ENCODE data around the gene KIF1A.

Gene KIF1A

DNA sequence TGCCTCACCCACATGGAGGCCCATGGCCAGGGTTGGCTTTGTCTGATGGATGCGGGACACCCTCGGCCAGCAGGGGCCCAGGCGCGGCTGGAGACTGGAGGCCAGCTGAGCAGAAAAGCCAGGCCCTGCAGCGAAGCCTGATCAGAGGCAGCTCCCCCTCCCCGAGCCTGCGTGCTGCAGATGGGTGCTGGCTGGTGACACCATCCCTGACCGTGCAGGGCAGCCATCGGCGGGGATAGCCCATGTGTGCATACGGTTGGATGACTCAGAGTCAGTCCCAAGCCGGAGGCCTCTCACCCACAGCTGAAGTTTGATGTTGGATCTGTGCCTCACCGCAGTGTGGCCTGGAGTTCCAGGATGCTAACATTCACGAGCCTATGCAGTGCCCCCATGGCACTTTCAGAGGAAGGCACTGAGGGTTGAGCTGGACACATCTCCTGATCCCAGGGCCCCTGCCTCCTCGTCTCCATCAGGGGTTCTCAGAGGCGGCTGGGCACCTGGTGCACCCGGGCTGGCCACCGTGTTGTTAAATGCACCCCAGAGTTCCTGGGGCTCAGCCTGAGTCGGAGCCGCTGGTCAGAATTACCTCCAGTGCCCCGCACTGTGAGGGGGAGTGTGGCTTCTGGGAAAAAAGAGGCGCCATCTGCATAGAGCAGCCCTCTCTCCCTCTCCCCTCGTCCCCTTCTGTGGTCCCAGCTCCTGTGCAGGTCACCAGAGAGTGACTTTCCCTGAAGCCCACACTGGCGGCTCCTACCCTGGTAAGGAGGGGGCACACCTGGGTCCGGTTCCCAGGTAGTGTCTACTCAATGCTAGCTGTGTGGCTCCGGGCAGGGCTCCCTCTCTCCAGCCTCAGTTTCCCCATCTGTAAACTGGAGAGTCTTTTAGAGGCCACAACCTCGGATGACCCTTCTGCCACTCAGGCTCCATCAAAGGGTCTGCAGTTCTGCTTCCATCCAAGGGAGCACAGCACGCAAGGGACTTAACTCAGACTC is 19.4 kb upstream of the KIF1A start:
- TF ChIP-seq JUND (IDR thresholded peaks at IDR 0.05; ENCODE audit: low read depth) = no peak
- no peak for DNase-seq (ENCODE audit: low read depth in 1 of 2, low spot score in 1 of 2)

GRCh38 chr2:240837621-240838020 is 17.6 kb upstream of the KIF1A start:
- in situ Hi-C loops (cut with HindIII; ENCODE audit: low pct_unique_long_range_greater_than_20kb, low sequenced_read_pairs) = no loop called here
- no peak for DNase-seq (ENCODE audit: low read depth in 1 of 2, low spot score in 1 of 2)
- TF ChIP-seq JUND (IDR thresholded peaks at IDR 0.05; ENCODE audit: low read depth) = no peak

More for the DNA sequence above, 19.4 kb upstream of the KIF1A start:
- in situ Hi-C loops (cut with HindIII; ENCODE audit: low pct_unique_long_range_greater_than_20kb, low sequenced_read_pairs) = no loop called here

GRCh38 chr2:240836781-240837467 is 16.9 kb upstream of the KIF1A start:
- no peak for TF ChIP-seq JUND (IDR thresholded peaks at IDR 0.05; ENCODE audit: low read depth)
- in situ Hi-C loops (cut with HindIII; ENCODE audit: low pct_unique_long_range_greater_than_20kb, low sequenced_read_pairs) = no loop called here
- no peak for DNase-seq (ENCODE audit: low read depth in 1 of 2, low spot score in 1 of 2)

- no peak for TF ChIP-seq JUND (IDR thresholded peaks at IDR 0.05; ENCODE audit: low read depth)
- no peak for DNase-seq (ENCODE audit: low read depth in 1 of 2, low spot score in 1 of 2)
- in situ Hi-C loops (cut with HindIII; ENCODE audit: low pct_unique_long_range_greater_than_20kb, low sequenced_read_pairs) = no loop called here
Measured at GRCh38 chr2:240835528-240835927, 15.5 kb upstream of the KIF1A start.

- TF ChIP-seq JUND (IDR thresholded peaks at IDR 0.05; ENCODE audit: low read depth) = no peak
- in situ Hi-C loops (cut with HindIII; ENCODE audit: low pct_unique_long_range_greater_than_20kb, low sequenced_read_pairs) = no loop called here
- DNase-seq (ENCODE audit: low read depth in 1 of 2, low spot score in 1 of 2) = no peak
Measured at GRCh38 chr2:240834377-240834975, 14.5 kb upstream of the KIF1A start.

GRCh38 chr2:240833724-240834285 is 13.8 kb upstream of the KIF1A start:
- in situ Hi-C loops (cut with HindIII; ENCODE audit: low pct_unique_long_range_greater_than_20kb, low sequenced_read_pairs) = no loop called here
- DNase-seq (ENCODE audit: low read depth in 1 of 2, low spot score in 1 of 2) = no peak
- no peak for TF ChIP-seq JUND (IDR thresholded peaks at IDR 0.05; ENCODE audit: low read depth)

- in situ Hi-C loops (cut with HindIII; ENCODE audit: low pct_unique_long_range_greater_than_20kb, low sequenced_read_pairs) = no loop called here
- no peak for DNase-seq (ENCODE audit: low read depth in 1 of 2, low spot score in 1 of 2)
- TF ChIP-seq JUND (IDR thresholded peaks at IDR 0.05; ENCODE audit: low read depth) = no peak
Measured at GRCh38 chr2:240832921-240833494, 13.0 kb upstream of the KIF1A start.

DNA sequence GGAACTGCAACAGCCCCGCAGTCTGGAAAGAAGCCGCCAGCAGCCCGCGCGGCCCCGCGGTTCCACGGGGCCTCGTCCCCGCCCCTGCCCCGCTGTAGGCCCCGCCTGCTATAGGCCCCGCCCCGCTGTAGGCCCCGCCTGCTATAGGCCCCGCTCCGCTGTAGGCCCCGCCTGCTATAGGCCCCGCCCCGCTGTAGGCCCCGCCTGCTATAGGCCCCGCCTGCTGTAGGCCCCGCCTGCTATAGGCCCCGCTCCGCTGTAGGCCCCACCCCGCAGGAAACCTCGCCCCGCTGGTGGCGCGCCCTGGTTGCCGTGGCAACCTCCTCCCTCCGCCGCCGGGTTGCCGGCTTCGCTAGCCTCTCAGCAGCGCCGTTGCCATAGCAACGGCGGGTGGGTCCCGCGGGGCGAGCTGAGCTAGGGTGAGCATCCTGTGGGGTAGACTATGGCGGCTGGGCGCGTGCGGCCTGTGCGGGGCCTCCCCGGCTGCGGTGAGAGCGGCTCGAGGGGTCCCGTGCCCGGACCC is 12.2 kb upstream of the KIF1A start:
- no peak for TF ChIP-seq JUND (IDR thresholded peaks at IDR 0.05; ENCODE audit: low read depth)
- in situ Hi-C loops (cut with HindIII; ENCODE audit: low pct_unique_long_range_greater_than_20kb, low sequenced_read_pairs) = no loop called here
- no peak for DNase-seq (ENCODE audit: low read depth in 1 of 2, low spot score in 1 of 2)

DNA sequence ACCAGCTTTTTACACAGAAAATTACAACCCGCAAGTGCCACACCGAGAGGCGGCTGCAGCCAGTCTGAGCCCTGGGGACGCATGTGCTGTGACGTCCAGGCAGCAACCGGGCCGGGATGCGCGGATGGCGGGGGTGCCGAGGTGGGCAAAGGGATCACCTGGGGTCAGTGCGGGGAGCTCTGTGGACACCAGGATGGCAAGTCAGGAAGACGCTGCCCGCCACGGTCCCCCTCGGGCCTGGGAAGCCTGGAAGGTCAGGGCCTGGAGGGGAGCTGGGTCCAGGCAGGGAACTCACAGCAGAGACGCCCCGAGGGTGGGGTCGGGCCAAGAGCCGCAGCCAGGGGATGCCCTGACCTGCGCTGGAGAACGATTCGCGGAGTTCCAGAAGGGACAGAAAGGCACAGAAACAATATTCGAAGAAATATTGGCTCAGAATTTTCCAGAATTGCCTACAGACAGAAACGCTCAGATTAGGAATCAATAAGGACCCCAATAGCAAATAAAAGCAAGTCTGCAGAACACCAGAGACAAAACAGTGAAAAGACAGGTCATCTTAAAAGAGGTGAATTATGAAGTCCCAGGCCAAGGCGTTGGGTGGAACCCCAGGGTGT is 11.7 kb upstream of the KIF1A start:
- in situ Hi-C loops (cut with HindIII; ENCODE audit: low pct_unique_long_range_greater_than_20kb, low sequenced_read_pairs) = no loop called here
- TF ChIP-seq JUND (IDR thresholded peaks at IDR 0.05; ENCODE audit: low read depth) = no peak

GRCh38 chr2:240825476-240825875 is 5.5 kb upstream of the KIF1A start:
- TF ChIP-seq JUND (IDR thresholded peaks at IDR 0.05; ENCODE audit: low read depth) = no peak
- DNase-seq (ENCODE audit: low read depth in 1 of 2, low spot score in 1 of 2) = no peak
- in situ Hi-C loops (cut with HindIII; ENCODE audit: low pct_unique_long_range_greater_than_20kb, low sequenced_read_pairs) = no loop called here

More for the DNA sequence above, 11.7 kb upstream of the KIF1A start:
- no peak for DNase-seq (ENCODE audit: low read depth in 1 of 2, low spot score in 1 of 2)

GRCh38 chr2:240823449-240824336 is 3.7 kb upstream of the KIF1A start:
- in situ Hi-C loops (cut with HindIII; ENCODE audit: low pct_unique_long_range_greater_than_20kb, low sequenced_read_pairs) = no loop called here
- TF ChIP-seq JUND (IDR thresholded peaks at IDR 0.05; ENCODE audit: low read depth) = no peak

More at GRCh38 chr2:240823449-240824336, 3.7 kb upstream of the KIF1A start:
- no peak for DNase-seq (ENCODE audit: low read depth in 1 of 2, low spot score in 1 of 2)

Measured in T47D (cell line).